Stimulated activated CD4-positive, alpha-beta T cell treated with anti-CD3 and anti-CD28 coated beads, Interleukin-12 subunit alpha, Interleukin-12 subunit beta, amount 100 ng/mL, for 24 hours (primary cell): ENCODE measurements around the gene KRT33B.

Experiments used
- DNase-seq, 2 experiments: peaks; one replicate each; pipeline ENCODE4 v3.0.0-alpha.2; 2020; ENCODE audit warnings: low read depth in 2 of 2

The KRT33B gene

DNA sequence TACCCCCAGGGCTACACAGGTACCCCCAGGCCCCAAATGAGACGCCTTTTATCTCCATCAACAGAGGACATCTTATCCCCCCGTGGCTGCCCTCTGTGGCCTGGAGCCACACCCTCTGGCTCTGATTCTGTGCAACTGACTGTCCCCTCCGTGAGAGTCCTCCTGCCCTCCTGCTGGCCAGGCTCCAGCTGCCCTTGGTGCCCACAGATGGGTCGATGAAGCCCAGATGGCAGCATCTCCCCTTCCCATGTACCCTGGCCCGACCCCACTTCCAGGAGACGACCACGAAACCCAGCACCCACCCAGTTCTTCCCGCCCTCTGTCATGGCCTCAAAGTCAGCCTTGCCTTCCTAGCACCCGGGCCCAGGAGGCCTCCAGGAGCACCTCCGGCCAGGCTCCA lies 44.5 kb downstream of the KRT33B start:
- DNase-seq, result no peak

DNA sequence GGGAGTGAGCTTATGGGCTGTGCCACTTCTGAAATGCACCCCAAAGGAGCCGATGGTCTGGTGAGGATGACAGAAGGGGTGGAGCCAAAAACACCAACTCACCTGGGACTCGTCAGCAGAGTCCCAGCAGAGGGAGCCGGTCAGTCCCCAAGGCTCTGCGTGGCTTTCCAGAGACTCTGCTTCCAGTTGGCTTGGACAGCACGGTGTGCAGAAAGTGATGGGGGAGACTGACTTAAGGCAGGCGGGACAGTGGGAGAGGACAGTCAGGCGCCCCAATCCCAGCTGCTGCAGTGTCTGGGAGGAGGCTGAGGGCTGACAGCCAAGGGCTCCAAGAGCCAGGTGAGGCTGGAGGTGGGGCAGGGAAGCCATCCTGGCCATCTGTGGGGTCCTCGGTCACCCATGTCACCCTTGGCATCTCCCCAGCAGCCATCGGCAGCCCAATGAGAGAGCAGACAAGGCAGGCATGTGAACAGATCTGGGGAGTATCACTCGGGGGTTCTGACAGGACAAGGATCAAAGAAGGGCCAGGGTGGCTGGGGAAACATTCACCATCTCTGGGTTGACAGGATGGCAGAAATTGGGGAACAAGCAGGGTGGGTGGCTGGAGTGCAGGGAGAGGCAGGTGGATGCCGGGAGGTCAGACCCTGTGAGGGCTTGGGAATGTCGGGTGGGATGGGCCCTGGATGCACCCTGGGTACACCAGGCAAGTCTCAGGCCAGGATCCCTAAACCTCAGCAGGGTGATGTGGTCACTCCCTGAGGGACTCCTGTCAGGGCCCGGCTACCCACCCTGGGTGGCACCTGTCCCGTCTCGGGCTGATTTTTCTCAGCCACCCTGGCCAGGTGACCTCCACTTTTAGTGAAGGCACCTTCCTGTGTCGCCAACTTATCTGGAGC lies 45.2 kb downstream of the KRT33B start:
- DNase-seq, result no peak

DNA sequence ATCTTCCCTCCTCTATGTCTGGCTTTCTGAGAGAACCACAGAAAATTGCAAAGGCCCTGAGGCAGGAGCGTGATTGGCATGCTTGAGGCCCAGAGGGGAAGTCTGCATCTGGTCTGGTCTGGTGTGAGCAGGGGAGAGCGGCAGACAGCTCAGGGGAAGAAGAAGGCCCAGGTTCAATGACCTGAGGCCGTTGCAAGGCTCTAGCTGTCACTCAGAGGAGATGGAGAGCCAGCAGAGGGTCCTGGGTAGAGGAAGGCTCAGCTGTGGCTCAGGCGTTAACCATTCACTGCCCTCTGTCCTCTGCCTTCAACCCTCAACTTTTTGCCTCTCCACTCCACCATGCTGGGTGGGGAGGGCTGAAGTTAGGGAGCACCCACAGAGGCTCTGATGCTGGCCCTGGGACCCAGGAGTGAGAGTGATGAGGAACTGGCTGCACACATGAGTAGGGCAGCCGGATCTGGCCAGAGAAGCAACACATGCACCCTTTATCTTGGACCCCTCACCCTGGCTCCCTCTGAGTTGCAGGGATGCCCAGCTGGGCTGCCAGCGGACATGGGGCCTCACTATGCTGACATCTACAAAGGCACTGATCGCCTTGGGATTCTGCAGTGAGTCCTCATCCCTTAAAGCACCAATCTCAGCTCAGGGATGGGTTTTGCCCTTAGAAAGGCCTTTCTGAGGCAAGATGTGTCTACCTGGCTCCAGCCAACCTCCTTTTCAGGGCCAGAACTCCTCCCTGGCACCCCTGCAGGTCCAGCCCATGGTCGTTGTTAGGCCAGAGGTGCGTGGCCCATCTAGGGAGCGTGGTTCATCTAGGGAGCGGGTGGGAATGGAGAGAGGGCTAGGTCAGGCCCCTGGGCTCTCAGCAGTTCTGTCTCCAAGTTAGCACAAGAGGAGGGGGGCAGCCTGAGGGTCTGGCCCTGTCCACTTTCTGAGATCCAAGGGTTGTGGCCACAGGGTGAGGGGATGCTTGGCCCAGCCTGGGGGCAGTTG lies 46.4 kb downstream of the KRT33B start:
- no peak for DNase-seq

DNA sequence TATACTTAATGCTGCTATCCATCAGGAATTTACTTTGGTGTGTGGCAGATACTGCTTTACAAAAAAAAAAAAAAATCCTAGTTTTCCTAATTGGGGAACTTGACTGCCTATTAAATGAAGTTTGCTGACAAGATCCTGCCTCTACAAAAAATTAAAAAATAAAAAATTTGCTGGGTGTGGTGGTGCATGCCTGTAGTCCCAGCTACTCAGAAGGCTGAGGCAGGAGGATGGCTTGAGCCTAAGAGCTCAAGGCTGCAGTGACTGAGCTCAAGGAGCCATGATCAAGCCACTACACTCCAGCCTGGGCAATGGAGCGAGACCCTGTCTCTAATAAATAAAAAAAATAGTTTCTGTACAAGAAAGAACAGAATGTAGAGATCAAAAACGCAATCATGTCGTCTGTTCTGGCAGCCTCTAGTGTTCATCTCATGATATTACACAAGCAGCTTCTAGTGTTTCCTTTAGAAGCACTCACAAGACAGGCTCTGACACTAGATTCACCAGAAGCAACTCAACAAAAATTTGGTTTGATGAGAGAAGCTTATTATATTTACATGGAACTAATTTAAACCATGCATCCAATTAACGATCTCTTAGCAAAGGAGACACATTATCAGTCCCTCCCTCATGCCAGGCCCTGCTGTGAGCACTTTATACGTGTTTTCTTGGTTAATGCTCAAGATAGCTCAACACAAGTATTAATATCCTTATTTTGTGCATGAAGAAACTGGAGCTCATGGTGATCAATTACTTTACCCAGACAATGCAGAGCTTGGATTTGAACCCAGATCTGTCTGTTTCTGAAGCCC lies 47.3 kb downstream of the KRT33B start:
- no peak for DNase-seq

DNA sequence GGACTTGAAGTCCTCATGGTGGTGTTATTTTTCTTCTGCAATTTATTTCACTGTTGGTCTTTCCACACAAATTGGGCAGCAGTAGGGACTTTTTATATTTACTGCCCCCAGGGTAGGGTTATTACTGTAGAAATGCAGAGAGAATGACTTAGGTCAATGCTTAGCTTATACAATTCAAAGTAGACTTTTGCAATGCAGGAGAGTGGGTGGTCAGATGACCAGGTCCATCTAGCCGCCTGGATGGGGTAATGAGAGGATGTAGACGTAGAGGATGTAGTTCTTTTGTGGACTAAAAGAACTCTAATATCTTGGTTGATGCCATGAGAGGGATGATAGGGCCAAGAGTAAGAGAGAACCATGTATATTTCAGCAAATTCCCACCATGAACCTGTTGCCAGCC lies 51.4 kb downstream of the KRT33B start:
- no peak for DNase-seq

DNA sequence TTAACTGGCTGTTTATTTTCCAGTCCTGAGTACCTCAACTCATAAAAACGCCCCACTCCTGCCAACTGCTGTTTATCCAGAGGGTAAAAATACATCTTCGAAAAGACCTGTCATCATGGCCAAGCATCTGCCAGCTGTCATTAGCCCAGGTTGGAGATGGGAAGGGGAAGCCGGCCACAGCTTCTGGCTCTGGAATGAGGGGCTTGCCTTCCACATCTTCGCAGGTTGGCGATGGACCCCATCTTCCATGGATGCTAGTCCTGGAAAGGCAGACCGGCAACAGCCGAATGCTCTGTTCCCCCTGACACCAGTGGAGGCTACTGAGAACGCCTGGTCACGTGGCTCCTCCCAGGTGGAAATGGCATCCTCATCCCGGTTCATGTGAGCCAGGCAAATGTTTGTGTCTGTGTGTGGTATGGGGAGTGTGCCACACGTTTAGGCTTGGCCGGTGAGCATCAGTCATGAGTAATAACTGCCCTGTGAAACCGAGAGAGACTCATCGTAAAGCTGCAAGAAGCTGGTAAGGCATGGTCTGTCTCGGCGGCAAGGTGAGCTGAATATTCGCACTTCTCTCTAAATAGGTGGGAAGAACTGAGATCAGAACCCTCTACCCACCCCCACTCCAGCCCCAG lies 53.7 kb downstream of the KRT33B start:
- DNase-seq, result no peak

DNA sequence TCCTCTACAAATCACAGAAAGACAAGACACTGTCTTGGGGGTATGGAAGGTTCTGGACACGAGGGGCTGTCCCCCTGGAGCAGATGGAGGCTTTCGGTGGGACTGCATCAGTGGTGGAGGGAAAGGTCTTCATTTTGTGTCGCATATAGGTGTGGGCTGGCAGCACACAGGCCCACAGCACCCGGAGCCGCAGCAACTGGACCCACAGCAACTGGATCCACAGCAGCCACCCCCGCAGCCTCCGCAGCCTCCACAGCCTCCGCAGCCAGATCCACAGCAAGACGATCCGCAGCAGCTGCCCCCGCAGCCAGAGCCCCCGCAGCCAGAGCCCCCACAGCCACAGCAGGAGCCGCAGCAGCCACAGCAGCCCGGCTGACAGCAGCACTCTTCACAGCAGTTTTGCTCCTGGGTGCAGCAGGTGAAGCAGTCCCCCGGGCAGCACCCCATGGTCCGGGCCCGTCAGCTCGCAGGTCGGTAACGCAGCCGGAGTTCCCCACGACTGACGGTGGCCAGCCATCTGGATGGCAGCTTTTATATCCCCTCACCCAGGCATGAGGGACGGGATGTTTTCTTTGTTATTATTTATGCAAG lies 54.3 kb downstream of the KRT33B start, which contains the start of gene KRTAP17-1:
Gene KRTAP17-1 (minus strand): TSS at position 507 of the 591 bp plus-strand sequence. CDS start 60 bp downstream, at position 447.
- no peak for DNase-seq
